Tibial nerve (tissue), 4 donors: ENCODE measurements around the gene TENM4.

Experiments
- CTCF ChIP-seq, 5 experiments: fragments of 200-600 bp in 3 of 5; fragments of 450-650 bp in 2 of 5; sonication (generic) in 3 of 5; IDR thresholded peaks; one replicate each; pipeline ENCODE4 v1.5.1; 2016 to 2019; ENCODE audit warnings: antibody characterized with exemption in 5 of 5, mild to moderate bottlenecking in 3 of 5, moderate library complexity in 2 of 5
- EP300 ChIP-seq, 2 donors: sonication (generic); formaldehyde crosslinking; IDR thresholded peaks; one replicate each; pipeline ENCODE4 v1.6.1; 2017; ENCODE audit warnings: antibody characterized with exemption in 2 of 2, mild to moderate bottlenecking in 1 of 2
- POLR2A ChIP-seq, 2 donors: fragments of 450-650 bp; IDR thresholded peaks; one replicate each; pipeline ENCODE4 v1.6.1; 2017; ENCODE audit warnings: antibody characterized with exemption in 2 of 2, mild to moderate bottlenecking in 2 of 2, moderate library complexity in 2 of 2

DNA sequence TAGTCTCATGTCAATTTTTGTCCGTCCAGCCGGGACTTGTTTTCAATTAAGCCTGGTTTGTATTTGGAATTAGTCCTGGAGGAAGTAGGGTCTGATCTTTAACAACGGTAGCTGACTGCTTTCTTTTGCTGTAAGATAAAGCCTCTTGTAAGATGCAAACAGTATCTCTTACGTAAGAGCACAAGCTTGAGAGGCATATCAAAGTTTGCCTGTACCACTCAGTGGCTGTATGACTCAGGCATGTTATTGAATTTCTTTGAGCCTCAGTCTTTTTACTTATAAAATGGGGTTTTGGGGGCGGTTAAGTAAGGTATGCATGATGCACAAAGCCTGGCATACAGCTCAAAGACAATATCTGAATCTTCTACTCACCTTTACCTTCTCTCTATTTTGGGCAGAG, 667.8 kb downstream of the TENM4 start:
- TF ChIP-seq EP300 (IDR thresholded peaks at IDR 0.05) (no peak), CTCF (IDR thresholded peaks at IDR 0.05) (no peak), POLR2A (IDR thresholded peaks at IDR 0.05) (no peak)
